HEK293T (cell line): ENCODE results near the gene B4GALT5.
"Not testable (repeated sequence)": the region's sequence is repeated elsewhere in the genome, so short reads cannot be mapped to it uniquely, and the experiment has no call there.

Experiments
- CTCF ChIA-PET: fragments of 350-600 bp; formaldehyde crosslinking; extraction: SDS; loops from one replicate; lab custom pipeline; 2021; ENCODE audit warnings: antibody characterized with exemption, inconsistent platforms; lab: Yijun Ruan, JAX
- POLR2A ChIA-PET: fragments of 350-600 bp; formaldehyde crosslinking; extraction: SDS; loops from one replicate; lab custom pipeline; 2020; ENCODE audit warnings: antibody characterized with exemption, inconsistent platforms; lab: Yijun Ruan, JAX
- DNase-seq: peaks from one replicate; pipeline ENCODE4 v3.0.0; 2012; ENCODE audit warnings: mixed read lengths; ENCODE audit errors: extremely low spot score
- ARNT ChIP-seq: fragments of 450-650 bp; IDR thresholded peaks from 2 replicates; pipeline ENCODE4 v1.6.1; 2017; ENCODE audit warnings: mild to moderate bottlenecking
- BHLHE40 ChIP-seq: fragments of 450-650 bp; IDR thresholded peaks from 2 replicates; pipeline ENCODE4 v1.6.1; 2016; ENCODE audit warnings: mild to moderate bottlenecking, moderate library complexity, borderline replicate concordance
- CTBP1 ChIP-seq: fragments of 450-650 bp; IDR thresholded peaks from 2 replicates; pipeline ENCODE4 v1.6.1; 2016; ENCODE audit warnings: borderline replicate concordance
- ELF4 ChIP-seq: fragments of 450-650 bp; IDR thresholded peaks from 2 replicates; pipeline ENCODE4 v1.6.1; 2017; ENCODE audit warnings: antibody characterized with exemption
- FOXA1 ChIP-seq: fragments of 450-650 bp; IDR thresholded peaks from 2 replicates; pipeline ENCODE4 v1.6.1; 2016; ENCODE audit warnings: mild to moderate bottlenecking
- FOXK2 ChIP-seq: fragments of 450-650 bp; IDR thresholded peaks from 2 replicates; pipeline ENCODE4 v1.6.1; 2016; ENCODE audit warnings: mild to moderate bottlenecking
- FOXM1 ChIP-seq: fragments of 450-650 bp; IDR thresholded peaks from 2 replicates; pipeline ENCODE4 v1.6.1; 2017; ENCODE audit warnings: mild to moderate bottlenecking, borderline replicate concordance
- HDGF ChIP-seq: fragments of 450-650 bp; IDR thresholded peaks from 2 replicates; pipeline ENCODE4 v1.6.1; 2017; ENCODE audit warnings: antibody characterized with exemption, borderline replicate concordance
- L3MBTL2 ChIP-seq: fragments of 450-650 bp; conservative IDR thresholded peaks from 2 replicates; pipeline ENCODE4 v1.6.1; 2016; ENCODE audit warnings: mild to moderate bottlenecking
- LEF1 ChIP-seq: fragments of 450-650 bp; IDR thresholded peaks from 2 replicates; pipeline ENCODE4 v1.6.1; 2017; ENCODE audit warnings: mild to moderate bottlenecking, borderline replicate concordance
- NFRKB ChIP-seq: fragments of 450-650 bp; IDR thresholded peaks from 2 replicates; pipeline ENCODE4 v1.6.1; 2016; ENCODE audit warnings: mild to moderate bottlenecking, moderate library complexity
- SP1 ChIP-seq: fragments of 450-650 bp; IDR thresholded peaks from 2 replicates; pipeline ENCODE4 v1.6.1; 2017
- SUZ12 ChIP-seq: fragments of 450-650 bp; IDR thresholded peaks from 2 replicates; pipeline ENCODE4 v1.6.1; 2016; ENCODE audit warnings: mild to moderate bottlenecking
- TARDBP ChIP-seq: fragments of 450-650 bp; IDR thresholded peaks from 2 replicates; pipeline ENCODE4 v1.6.1; 2016
- ZNF384 ChIP-seq: fragments of 450-650 bp; IDR thresholded peaks from 2 replicates; pipeline ENCODE4 v1.6.1; 2016
- TF ChIP-seq, protein P1 (sequence below): fragments of 450-650 bp; IDR thresholded peaks from 2 replicates; pipeline ENCODE4 v1.6.1; 2016

Gene B4GALT5

GRCh38 chr20:49712118-49712517 lies 1.6 kb downstream of the B4GALT5 start:
- TF ChIP-seq FOXA1, result no peak
- TF ChIP-seq ZNF384, result no peak
- no peak for TF ChIP-seq SUZ12
- no peak for TF ChIP-seq ARNT
- TF ChIP-seq NFRKB, result no peak
- TF ChIP-seq L3MBTL2, result no peak
- no peak for TF ChIP-seq LEF1
- no peak for TF ChIP-seq SP1
- TF ChIP-seq FOXK2, result no peak
- TF ChIP-seq TARDBP, result no peak
- no peak for TF ChIP-seq HDGF
- no peak for TF ChIP-seq ELF4
- TF ChIP-seq FOXM1, result no peak
- TF ChIP-seq, protein P1, sequence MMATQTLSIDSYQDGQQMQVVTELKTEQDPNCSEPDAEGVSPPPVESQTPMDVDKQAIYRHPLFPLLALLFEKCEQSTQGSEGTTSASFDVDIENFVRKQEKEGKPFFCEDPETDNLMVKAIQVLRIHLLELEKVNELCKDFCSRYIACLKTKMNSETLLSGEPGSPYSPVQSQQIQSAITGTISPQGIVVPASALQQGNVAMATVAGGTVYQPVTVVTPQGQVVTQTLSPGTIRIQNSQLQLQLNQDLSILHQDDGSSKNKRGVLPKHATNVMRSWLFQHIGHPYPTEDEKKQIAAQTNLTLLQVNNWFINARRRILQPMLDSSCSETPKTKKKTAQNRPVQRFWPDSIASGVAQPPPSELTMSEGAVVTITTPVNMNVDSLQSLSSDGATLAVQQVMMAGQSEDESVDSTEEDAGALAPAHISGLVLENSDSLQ, result no peak
- no peak for TF ChIP-seq CTBP1
- TF ChIP-seq BHLHE40, result no peak
- ChIA-PET CTCF (no interaction called here), POLR2A (no interaction called here)
- DNase-seq, result no peak

GRCh38 chr20:49711667-49711987 lies 2.1 kb downstream of the B4GALT5 start:
- POLR2A ChIA-PET, result no interaction called here
- CTCF ChIA-PET, result interaction anchor here (0.5 kb wide), 1 partner anchor 98 kb away, joined by 3 read pairs; no protein-coding TSS in a partner anchor
- DNase-seq, result no peak
- no peak for TF ChIP-seq ZNF384
- TF ChIP-seq SP1, result no peak
- no peak for TF ChIP-seq CTBP1
- no peak for TF ChIP-seq ARNT
- no peak for TF ChIP-seq FOXK2
- TF ChIP-seq NFRKB, result no peak
- TF ChIP-seq BHLHE40, result no peak
- no peak for TF ChIP-seq FOXA1

DNA sequence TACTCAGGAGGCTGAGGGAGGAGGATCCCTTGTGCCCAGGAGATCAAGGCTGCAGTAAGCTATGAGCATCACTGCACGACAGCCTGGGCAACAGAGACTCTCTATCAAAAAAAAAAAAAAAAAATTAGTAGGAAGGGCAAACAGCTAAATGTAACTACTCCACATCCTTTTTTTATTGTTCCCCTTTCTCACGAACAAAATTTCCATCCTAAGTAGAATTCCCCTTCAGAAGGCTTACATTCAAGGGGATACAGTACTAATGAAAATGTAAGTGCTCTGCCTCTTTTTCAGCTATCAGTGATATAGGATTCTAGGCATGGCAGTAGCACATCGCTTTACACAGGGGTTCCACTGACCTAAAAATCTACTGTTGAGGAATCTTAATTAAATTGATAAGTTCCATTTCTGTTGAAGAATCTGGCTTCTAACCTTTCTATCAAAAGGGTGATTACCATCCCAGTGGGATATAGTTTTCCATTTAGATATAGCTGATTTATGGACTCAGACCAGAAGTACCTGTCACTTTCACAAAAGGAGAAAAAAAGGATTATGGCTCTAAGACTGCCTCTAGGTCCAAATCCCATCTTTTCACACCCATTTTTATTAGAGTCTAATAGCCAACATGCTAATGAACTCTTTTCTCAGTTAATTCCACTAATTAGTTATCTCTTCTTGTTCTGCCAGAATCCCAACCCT lies 2.6 kb downstream of the B4GALT5 start:
- no peak for DNase-seq
- TF ChIP-seq SP1, result no peak
- no peak for TF ChIP-seq SUZ12
- no peak for TF ChIP-seq TARDBP
- no peak for TF ChIP-seq FOXM1
- no peak for TF ChIP-seq ELF4
- no peak for TF ChIP-seq L3MBTL2
- no peak for TF ChIP-seq HDGF
- no peak for TF ChIP-seq ARNT
- TF ChIP-seq CTBP1, result no peak
- TF ChIP-seq FOXK2, result no peak
- no peak for TF ChIP-seq ZNF384
- CTCF ChIA-PET, result interaction anchor here (0.5 to 1.5 kb wide), 3 partner anchors 98 to 175 kb away, joined by 3 to 4 read pairs (median 4); no protein-coding TSS in a partner anchor
- POLR2A ChIA-PET, result interaction anchor here (1.2 kb wide), 1 partner anchor 101 kb away, joined by 3 read pairs; the partner anchor contains the start of gene SLC9A8

GRCh38 chr20:49707118-49707517 lies 6.6 kb downstream of the B4GALT5 start:
- ChIA-PET POLR2A (no interaction called here), CTCF (interaction anchor here (0.6 to 0.7 kb wide), 3 partner anchors 80 to 175 kb away, joined by 4 to 10 read pairs (median 4); no protein-coding TSS in a partner anchor)
- no peak for DNase-seq
- no peak for TF ChIP-seq ZNF384
- no peak for TF ChIP-seq TARDBP
- no peak for TF ChIP-seq FOXK2
- TF ChIP-seq LEF1, result no peak
- no peak for TF ChIP-seq ARNT
- TF ChIP-seq CTBP1, result no peak
- no peak for TF ChIP-seq BHLHE40
- no peak for TF ChIP-seq SUZ12
- no peak for TF ChIP-seq FOXM1

DNA sequence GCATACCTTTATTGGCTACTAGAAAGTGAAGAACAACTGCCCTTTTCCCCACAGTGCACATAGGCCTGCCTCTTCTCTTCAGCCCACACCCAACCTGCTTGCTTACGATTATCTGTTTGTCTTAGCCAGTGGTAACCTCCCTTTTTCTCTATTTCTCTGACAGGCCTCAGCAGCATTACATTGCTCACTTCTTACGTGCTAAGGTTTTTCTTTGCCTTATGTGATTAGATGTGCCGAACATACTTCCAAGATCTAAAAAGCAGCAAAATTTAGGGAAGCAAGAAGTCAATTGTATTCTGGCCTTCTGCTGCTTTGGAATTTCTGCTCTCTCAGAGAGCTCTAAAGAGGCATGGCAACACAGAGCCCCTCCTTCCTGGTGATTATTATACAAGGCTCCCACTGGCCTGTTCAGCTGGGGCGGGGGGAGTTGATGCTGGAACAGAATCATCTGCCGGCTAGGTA lies 7.0 kb downstream of the B4GALT5 start:
- CTCF ChIA-PET, result interaction anchor here (0.6 kb wide), 1 partner anchor 145 kb away, joined by 3 read pairs; no protein-coding TSS in a partner anchor
- no peak for DNase-seq
- POLR2A ChIA-PET, result no interaction called here
- TF ChIP-seq LEF1, result no peak
- no peak for TF ChIP-seq BHLHE40

DNA sequence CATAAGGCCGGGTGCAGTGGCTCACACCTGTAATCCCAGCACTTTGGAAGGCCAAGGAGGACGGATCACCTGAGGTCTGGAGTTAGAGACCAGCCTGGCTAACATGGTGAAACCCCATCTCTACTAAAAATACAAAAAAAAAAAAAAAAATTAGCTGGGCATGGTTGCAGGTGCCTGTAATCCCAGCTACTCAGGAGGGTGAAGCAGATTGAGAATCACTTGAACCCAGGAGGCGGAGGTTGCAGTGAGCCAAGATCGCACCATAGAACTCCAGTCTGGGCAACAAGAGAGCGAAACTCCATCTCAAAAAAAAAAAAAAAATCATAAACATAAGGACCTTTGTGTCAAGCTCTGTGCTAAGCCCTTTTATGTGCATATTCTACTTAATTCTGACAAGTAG lies 7.8 kb downstream of the B4GALT5 start:
- CTCF ChIA-PET, result interaction anchor here (0.6 kb wide), 1 partner anchor 144 kb away, joined by 3 read pairs; no protein-coding TSS in a partner anchor
- DNase-seq, POLR2A ChIA-PET: not testable (repeated sequence)

DNA sequence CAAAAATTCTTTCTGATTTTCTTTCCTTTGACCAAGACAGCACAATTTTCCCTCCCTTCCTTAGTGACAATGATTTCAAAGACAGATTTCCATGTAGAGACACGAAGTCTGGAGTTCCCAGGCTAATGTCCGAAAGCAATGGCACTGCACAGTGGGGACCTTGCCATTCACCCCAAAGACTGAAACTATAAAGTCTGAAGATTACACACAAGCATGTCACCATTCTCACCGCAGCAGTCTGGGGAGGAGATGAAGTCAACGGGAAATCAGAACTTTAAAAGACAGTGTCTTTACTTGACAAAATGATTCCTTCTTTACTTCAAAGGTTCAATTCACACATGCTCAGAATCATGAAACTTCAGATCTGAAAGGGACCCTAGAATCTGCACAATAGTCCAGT lies 8.3 kb downstream of the B4GALT5 start:
- TF ChIP-seq SP1, result no peak
- TF ChIP-seq HDGF, result no peak
- TF ChIP-seq BHLHE40, result no peak
- TF ChIP-seq FOXA1, result no peak
- TF ChIP-seq SUZ12, result no peak
- no peak for TF ChIP-seq FOXM1
- TF ChIP-seq, protein P1, result no peak
- no peak for TF ChIP-seq ZNF384
- no peak for TF ChIP-seq LEF1
- no peak for TF ChIP-seq ARNT
- TF ChIP-seq FOXK2, result no peak
- TF ChIP-seq ELF4, result no peak
- no peak for TF ChIP-seq NFRKB
- TF ChIP-seq L3MBTL2, result no peak
- TF ChIP-seq TARDBP, result no peak
- TF ChIP-seq CTBP1, result no peak
- ChIA-PET POLR2A (no interaction called here), CTCF (no interaction called here)
- DNase-seq, result no peak
